ENCODE measurements around the gene NPAS3.

Gene NPAS3

GRCh38 chr14:33680873-33681272, 742.2 kb downstream of the NPAS3 start:
- DNase-seq, result no peak
- intact Hi-C loops (cut with DNase I), result no loop called here

GRCh38 chr14:33682760-33683159, 744.1 kb downstream of the NPAS3 start:
- DNase-seq, result peak in 2 of 42 donors; percentile 45 to 60
- intact Hi-C loops (cut with DNase I), result no loop called here

- intact Hi-C loops (cut with DNase I), result no loop called here
- DNase-seq, result no peak
These were observed 746.3 kb downstream of the NPAS3 start for GRCh38 chr14:33685026-33685425.

- no peak for DNase-seq
These were observed 747.0 kb downstream of the NPAS3 start for GRCh38 chr14:33685698-33686097.

DNA sequence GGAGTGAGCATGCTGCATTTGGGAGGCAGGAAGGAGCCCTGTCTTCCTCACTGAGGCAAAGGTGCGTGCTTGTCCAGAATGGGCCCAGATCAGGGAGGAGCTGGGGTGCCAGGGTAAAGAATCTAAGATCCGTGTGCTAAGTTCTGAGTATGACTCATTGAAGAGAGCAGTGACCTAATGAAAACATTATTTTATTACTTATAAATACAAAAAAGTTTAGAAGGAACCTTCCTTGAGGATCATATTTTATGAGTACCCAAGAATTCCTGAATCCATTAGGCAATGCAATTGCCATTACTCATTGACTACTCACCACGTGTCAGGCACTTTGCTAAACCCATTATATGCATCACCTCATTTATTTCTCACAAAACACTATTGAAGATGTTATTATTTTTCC, 747.5 kb downstream of the NPAS3 start:
- intact Hi-C loops (cut with DNase I), result no loop called here
- DNase-seq, result no peak

More at GRCh38 chr14:33685698-33686097, 747.0 kb downstream of the NPAS3 start:
- intact Hi-C loops (cut with DNase I), result no loop called here

GRCh38 chr14:33686856-33687255, 748.2 kb downstream of the NPAS3 start:
- intact Hi-C loops (cut with DNase I), result no loop called here
- DNase-seq, result no peak

DNA sequence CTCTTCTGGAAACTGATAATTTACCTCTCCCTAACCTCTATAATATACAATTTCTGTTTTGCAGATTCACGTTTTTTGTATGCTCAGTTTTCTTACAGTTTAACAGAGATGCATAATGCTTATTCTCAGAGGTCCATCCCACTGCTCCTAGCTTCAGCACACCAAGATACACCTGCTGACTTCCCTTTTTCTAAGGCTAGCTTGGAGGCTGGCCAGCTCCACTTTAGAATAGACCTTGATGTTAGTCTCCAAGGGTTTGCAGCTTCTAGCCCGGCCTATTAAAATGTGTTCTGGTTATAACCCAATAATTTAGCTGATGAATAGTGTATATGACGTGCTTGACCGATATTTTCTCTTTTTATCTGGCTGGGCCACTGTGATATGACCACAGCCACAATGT, 751.0 kb downstream of the NPAS3 start:
- intact Hi-C loops (cut with DNase I), result no loop called here

DNA sequence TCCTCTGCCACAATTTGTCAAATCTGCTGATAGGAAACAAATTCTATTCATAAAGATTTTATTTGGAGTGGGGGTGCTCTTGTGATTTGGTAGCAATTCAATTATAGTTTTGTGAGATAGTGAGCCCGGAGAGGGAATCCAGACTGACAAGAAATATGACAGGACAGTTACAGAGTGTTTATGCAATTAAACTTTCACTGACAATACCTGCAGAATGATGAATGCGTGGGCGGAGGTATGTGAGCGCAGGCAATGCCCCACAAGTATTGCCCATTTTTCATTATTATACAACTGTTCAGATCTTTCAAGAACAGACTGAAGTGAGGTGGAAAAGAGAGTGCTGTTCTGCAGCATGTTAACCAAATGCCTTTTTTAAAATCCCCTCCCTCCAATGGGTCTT, 753.2 kb downstream of the NPAS3 start:
- no peak for DNase-seq
- intact Hi-C loops (cut with DNase I), result no loop called here

More for the DNA sequence above, 751.0 kb downstream of the NPAS3 start:
- no peak for DNase-seq

- intact Hi-C loops (cut with DNase I), result no loop called here
- no peak for DNase-seq
These were observed 754.1 kb downstream of the NPAS3 start for GRCh38 chr14:33692762-33693161.

GRCh38 chr14:33693237-33693636, 754.6 kb downstream of the NPAS3 start:
- DNase-seq, result no peak
- intact Hi-C loops (cut with DNase I), result no loop called here

- DNase-seq, result no peak
- intact Hi-C loops (cut with DNase I), result no loop called here
These were observed 757.5 kb downstream of the NPAS3 start for GRCh38 chr14:33696165-33696564.

GRCh38 chr14:33699300-33699983, 760.8 kb downstream of the NPAS3 start:
- peak in 26 of 42 donors; percentile 3 to 75 (median 37) for DNase-seq
- intact Hi-C loops (cut with DNase I), result no loop called here

DNA sequence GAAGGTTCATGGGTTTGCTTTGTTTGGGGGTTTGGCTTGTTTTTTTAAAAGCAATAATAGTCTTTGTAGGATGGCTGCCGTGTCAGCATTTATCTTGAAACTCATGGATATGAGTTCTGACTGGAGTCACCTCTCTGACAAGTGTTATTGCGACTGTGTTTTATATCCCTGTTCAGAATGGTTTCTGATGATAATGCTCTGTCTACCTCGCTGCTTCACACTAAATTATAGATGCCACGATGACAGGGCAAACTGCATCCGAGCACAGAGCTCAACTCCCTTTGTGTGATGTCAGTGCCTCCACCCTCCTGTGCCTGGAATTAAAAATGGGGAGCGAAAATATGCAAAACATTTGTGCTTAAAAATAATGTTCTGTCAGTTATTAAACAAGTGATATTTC, 761.4 kb downstream of the NPAS3 start:
- intact Hi-C loops (cut with DNase I), result no loop called here
- DNase-seq, result peak in 11 of 42 donors; percentile 14 to 52 (median 26)

DNA sequence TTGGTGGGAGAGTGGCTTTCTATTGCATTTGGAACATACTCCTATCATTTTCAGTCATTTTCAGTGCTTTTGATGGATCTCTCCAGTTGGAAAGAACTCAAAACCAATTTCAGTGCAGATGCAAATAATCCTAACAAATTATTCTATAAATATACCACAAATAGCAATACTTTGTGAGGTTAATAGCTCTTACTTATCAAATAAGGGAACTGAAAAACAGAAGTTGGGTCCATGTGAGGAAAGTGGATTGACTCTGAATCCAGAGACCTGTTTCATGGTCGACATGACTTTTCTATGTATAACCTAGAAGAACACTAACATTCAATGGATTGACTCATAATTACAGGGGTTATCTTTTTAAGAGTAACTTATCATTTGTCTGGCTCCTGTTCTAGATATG, 763.6 kb downstream of the NPAS3 start:
- intact Hi-C loops (cut with DNase I), result no loop called here
- no peak for DNase-seq

- DNase-seq, result no peak
- intact Hi-C loops (cut with DNase I), result no loop called here
These were observed 765.8 kb downstream of the NPAS3 start for GRCh38 chr14:33704481-33704880.

- intact Hi-C loops (cut with DNase I), result no loop called here
- DNase-seq, result no peak
These were observed 766.8 kb downstream of the NPAS3 start for GRCh38 chr14:33705490-33705889.

GRCh38 chr14:33707716-33708115, 769.0 kb downstream of the NPAS3 start:
- intact Hi-C loops (cut with DNase I), result no loop called here

DNA sequence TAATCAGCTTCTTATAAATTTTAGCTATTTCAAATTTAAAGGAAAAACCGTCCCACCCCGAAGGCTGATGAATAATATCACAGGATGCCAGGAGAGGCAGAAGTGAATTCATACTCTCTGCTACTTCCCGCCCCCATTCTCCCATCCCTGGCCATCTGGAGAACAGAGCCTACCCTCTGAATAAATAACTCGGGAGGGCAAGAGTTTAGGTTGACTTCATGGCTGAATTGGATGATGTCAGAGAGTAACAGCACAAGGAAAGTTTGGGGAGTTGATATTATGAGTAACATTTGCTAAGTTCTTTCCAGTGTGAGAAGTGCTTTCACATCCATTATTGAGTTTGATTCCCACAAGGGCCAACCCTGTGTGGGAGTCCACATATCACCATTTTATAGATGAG, 770.6 kb downstream of the NPAS3 start:
- intact Hi-C loops (cut with DNase I), result no loop called here
- DNase-seq, result no peak

More at GRCh38 chr14:33707716-33708115, 769.0 kb downstream of the NPAS3 start:
- DNase-seq, result no peak

DNA sequence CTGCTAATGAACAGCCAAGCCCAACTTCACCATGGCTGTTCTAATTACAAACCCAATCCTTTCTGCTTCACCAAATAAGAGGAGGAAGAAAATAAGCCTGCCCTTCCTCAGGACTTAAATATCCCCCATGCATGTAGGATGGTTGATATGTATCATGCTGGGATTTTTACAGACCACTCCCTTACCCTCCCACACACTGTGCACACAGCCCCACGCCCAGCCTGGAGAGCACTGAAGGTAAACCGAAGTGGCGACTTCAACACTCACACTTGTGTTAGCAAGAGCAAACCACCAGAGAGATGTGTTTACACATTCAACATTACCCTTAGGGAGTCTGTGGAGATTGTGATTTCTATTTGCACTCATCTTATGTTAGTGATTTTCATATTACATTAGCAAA, 771.0 kb downstream of the NPAS3 start:
- intact Hi-C loops (cut with DNase I), result no loop called here
- DNase-seq, result no peak

GRCh38 chr14:33710273-33710672, 771.6 kb downstream of the NPAS3 start:
- DNase-seq, result peak in 1 of 42 donors; percentile 4
- intact Hi-C loops (cut with DNase I), result no loop called here

DNA sequence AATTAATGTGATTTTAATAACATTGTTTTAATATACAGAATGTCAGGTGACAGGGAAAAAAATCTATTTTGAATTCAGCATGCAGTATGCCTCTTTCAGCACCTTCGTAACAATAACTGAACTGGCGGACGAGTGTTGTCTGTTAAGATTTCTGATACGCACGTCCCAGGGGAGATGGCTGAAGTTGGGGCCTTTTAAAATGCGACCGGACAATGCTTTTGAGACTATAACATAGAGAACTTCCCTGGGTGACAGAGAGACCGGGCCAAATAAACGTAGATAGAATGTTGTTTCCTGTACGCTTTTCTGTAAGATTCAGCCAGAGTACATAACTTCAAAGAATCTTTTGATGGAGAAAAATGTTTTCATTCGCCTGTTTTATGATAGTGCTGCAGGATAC, 772.5 kb downstream of the NPAS3 start:
- DNase-seq, result no peak
- intact Hi-C loops (cut with DNase I), result no loop called here
